A172 (cell line): Measurements from ENCODE around the gene RFC2. TPM values are rescaled to one million over a fixed set of nuclear protein-coding genes. Genes with fewer than 3 reads are reported as not detected.
"Not testable (repeated sequence)": the region's sequence is repeated elsewhere in the genome, so short reads cannot be mapped to it uniquely, and the experiment has no call there.

Experiments used
- DNase-seq: peaks from one replicate; pipeline ENCODE4 v3.0.0-alpha.2; 2015; ENCODE audit warnings: low spot score
- total RNA-seq: library from RNA; depleted of rRNA; stranded (reverse); fragments of >200 nt; shearing (Covaris generic); gene quantifications from 2 replicates; pipeline ENCODE4 v1.2.3, GENCODE V29; 2014

The RFC2 gene
- total RNA-seq, 1 experiment from 2014 or later, result 99.1 TPM

- DNase-seq, result no peak
These were observed 36.5 kb downstream of the RFC2 start for GRCh38 chr7:74217455-74218342.

GRCh38 chr7:74216361-74216761, 37.8 kb downstream of the RFC2 start:
- DNase-seq, result no peak

GRCh38 chr7:74215921-74216320, 38.3 kb downstream of the RFC2 start:
- DNase-seq, result no peak

DNA sequence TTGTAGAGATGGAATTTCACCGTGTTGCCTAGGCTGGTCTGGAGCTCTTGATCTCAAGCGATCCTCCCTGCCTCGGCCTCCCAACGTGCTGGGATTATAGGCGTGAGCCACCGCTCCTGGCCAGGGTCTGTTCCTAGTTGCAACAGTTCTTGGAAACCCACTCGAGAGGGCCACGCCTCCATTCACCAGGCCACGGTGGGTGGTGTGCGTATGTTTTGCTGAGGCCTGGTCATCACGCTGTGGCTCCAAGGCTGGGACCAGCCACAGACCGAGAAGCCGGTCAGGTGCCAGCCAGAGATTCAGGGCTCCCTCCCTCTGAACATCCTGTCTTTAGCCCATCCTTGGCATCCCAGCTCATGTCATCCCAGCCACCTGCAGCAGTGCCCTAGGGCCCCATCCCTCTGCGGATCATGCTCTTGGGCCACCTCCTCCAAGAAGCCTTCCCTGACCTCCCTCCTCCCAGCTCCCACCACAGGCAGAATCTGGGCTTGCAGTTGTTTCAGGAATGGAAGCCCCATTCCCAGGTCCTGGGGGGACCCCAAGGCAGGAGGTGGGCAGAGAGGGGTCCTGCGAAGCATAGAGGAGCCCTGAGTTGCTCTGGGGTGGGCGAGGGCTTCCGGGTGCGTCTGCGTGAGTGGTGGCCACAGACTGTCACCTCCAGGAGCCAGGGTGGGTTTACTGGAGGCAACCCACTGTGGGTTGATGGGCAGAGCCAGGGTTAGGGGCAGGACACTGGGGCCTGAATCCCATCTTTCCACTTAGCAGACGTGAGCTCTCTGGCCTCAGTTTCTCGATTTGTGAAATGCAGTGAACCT, 39.2 kb downstream of the RFC2 start:
- DNase-seq, result no peak

DNA sequence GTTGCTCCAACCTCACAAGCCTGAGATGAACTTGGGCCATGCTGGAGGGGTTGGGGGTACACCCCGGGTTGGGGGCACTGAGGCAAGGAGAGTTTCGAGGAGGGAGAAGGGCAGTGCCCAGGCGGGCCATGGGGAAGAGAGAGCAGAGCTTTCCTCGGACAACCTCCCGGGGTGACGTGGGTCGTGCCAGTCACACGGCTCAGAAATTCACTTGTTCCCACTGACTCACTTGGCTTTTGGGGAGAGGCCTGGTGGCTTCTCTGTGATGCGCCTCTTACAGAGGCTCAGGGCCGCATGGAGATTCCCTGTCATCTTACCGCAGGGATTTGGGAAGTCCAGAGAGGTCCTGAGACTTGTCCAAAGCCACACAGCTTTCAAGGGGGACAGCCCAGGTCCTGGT, 41.5 kb downstream of the RFC2 start:
- no peak for DNase-seq

DNA sequence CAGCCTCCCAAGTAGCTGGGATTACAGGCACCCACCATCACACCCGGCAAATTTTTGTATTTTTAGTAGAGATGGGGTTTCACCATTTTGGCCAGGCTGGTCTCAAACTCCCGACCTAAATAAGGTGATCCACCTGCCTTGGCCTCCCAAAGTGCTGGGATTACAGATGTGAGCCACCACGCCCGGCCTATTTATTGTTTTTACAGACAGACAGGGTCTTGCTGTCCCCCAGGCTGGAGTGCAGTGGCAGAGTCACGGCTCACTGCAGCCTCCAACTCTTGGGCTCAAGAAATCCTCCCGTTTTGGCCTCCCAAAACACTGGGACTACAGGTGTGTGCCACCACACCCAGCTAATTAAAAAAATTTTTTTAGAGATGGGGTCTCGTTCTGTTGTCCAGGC, 46.0 kb downstream of the RFC2 start:
- not testable (repeated sequence) for DNase-seq

DNA sequence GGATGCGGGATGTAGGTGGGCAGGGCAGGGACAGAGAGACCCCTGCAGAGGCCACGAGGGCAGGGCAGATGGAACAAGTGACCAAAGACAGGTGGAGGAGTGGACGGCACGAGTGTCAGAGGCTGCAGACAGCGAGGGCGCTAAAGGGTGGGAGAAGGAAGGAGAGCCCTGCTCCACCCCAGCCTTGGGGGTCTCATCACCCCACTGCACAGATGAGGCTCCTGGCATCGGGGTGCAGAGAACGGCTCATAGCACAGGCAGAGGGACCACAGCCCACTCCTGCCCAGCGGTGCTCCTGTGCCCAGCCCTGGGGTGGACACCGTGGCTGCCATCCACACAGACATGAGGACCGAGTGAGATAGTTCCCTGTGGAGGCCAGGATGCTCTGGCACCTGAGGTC, 46.6 kb downstream of the RFC2 start:
- DNase-seq, result no peak

DNA sequence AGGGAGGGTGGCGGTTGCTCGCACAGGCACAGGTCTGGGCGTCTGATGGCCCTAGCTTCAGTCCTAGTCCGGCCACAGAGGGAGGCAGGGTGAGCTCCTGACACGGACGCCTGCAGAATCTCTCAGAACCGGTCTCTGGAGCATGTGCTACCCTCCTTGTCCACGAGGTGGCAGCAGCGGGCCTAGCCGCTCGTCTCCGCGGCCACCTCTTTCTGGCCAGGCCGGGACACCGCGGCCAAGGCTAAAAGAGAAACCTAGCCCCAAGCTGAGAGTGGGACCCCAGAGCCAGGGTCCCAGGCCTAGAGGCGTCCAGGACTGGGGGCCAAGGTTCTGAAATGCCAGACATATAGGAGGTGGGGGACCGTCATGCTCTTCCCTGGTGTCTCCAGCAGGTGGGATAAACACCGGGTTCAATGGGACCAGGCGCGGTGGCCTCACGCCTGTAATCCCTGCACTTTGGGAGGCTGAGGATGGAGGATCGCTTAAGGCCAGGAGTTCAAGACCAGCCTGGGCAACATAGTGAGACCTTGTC, 47.5 kb downstream of the RFC2 start:
- peak; percentile 79 for DNase-seq

DNA sequence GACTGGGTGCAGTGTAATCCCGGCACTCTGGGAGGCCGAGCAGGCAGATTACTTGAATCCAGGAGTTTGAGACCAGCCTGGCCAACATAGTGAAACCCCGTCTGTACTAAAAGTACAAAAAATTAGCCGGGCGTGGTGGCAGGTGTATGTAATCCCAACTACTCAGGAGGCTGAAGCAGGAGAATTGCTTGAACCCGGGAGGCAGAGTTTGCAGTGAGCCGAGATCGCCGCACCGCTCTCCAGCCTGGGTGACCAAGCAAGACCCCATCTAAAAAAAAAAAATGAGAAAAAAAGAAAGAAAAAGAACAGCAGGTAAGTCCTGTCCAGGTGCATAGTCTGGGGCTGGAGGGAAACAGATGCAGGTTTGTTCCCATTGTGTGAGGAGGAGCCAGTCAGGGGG, 48.1 kb downstream of the RFC2 start:
- not testable (repeated sequence) for DNase-seq

GRCh38 chr7:74203956-74204618, 50.1 kb downstream of the RFC2 start:
- no peak for DNase-seq

GRCh38 chr7:74202841-74203556, 51.2 kb downstream of the RFC2 start:
- peak; percentile 86 for DNase-seq

- DNase-seq, result peak; percentile 73
These were observed 54.4 kb downstream of the RFC2 start for GRCh38 chr7:74199551-74200355.

DNA sequence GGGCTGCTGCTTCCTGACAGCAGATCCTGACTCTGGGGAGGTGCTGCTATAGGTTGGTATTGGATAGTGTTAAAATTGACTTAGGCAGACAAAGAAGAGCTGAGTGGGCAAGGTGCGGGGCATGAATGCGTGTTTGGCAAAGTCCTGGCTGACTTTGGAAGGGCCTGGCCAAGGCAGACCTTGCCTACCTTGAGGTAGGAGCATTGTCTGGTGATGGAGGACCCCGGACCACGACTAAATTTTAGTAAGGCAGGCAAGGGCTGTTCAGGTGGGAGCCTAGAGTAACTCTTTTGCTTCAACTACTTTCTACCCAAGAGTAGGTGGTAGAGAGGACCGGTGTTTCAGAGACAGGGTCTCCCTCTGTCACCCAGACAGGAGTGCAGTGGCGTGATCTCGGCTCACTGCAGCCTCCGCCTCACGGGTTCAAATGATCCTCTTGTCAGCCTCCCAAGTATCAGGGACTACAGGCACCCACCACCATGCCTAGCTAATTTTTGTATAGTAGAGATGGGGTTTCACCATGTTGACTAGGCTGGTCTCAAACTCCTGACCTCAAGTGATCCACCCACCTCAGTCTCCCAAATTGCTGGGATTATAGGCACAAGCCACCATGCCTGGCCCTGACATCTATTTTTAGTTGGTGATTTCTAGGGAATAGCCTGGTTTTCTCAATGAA, 56.6 kb downstream of the RFC2 start:
- DNase-seq, result no peak

DNA sequence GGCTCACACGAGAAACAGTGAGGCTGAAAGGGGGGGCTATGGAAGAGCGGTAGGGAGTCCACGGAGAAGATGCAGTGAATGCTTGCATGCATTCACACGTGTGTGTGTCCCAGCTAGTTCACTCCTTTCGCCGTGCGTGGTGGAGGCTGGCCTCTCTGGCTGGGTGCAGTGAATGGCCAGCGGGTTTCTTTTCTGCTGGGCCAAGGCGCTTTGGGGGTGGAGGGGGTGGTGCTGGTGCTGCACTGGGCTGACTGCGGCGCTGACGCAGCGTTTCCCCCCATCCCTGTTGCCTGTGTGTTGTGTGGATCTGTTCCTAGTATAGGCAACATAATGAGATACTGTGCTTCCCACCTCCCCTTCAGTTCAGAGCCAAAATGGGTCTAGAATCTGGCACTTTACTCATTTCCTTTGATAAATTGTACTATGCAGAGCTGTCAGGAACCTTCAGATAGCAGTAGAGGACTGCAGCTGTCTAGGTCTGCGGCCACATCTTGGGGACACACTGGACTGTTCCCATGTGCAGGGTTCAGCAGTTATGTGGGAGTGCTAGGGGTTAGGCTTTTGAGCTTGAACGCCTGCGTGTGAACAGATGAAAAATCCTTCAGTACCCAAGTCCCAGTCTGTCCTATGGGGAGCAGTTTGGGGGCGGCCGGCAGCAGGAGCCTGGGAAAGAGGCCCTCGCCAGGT, 58.1 kb downstream of the RFC2 start:
- DNase-seq, result not testable (repeated sequence)

GRCh38 chr7:74195139-74195860, 58.9 kb downstream of the RFC2 start:
- not testable (repeated sequence) for DNase-seq

- no peak for DNase-seq
These were observed 59.5 kb downstream of the RFC2 start for GRCh38 chr7:74194686-74195085.

GRCh38 chr7:74193913-74194312, 60.3 kb downstream of the RFC2 start:
- no peak for DNase-seq

DNA sequence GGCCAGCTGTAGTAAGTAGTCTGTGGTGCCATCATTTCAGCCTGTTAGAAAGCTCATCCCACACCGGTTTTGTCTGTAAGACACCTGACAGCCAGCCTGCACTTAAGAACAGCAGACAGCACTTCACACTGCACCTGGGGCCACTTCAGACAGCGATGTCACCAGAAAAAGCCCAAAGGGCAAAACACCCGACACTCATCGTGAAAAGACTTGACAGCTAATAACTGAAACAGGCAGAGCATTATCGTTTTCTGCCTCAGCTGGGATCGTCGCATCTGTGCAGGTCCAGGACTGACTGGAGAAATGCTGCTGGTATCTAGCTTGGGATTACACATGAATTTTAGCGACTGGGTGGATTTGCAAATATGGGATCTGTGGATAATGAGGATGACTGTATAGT, 61.1 kb downstream of the RFC2 start:
- no peak for DNase-seq

DNA sequence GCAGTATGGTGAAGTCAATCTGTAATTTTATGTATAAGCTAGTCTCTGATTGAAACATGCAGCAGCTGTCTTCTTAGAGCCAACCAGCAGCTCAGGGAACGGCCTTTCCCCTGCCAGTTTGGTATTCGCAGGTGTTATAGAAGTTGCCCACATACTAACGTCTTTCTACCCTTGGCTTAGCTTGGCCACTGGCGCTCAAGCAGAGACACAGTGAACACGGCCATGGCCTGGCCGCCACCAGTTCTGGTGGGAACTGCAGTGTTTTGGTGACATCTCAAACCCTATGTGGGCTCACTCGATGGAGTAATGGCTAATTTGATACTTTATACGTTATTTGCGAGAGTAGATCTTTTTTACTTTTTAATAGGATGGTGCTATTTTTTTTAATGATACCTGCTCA, 63.0 kb downstream of the RFC2 start:
- DNase-seq, result no peak
